DLD1 (cell line): Measurements from ENCODE around the gene TMEM132C.

Experiments used
- in situ Hi-C: cut with HindIII; loops from 2 replicates; pipeline ENCODE4 v1.10.0; 2017; ENCODE audit warnings: low sequenced_read_pairs

TMEM132C gene

GRCh38 chr12:128402486-128403243 lies 135.7 kb downstream of the TMEM132C start:
- in situ Hi-C loops = no loop called here

- in situ Hi-C loops = no loop called here
Measured at GRCh38 chr12:128408669-128409068, 141.7 kb downstream of the TMEM132C start.

- in situ Hi-C loops = no loop called here
Measured at GRCh38 chr12:128415036-128415560, 148.1 kb downstream of the TMEM132C start.

GRCh38 chr12:128418944-128419343 lies 152.0 kb downstream of the TMEM132C start:
- in situ Hi-C loops = no loop called here

GRCh38 chr12:128420163-128420562 lies 153.2 kb downstream of the TMEM132C start:
- in situ Hi-C loops = no loop called here

DNA sequence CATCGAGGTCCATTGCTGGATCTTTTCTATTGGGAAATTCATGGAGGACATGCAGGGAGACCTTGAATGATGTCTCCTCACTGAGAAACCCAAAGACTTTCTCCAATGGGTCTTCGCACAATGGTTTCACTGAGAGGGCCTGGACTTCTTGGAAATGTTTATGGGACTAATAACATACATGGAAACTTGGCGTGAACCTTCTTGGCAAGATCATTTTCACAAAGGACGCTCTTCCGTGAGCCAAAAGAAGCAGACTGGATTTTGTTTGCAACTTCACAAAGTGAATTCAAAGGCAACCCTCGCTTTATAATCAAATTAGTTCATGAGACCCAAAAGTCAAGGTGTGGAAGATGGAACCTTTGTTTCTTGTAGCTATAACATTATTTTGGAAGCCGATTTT lies 154.4 kb downstream of the TMEM132C start:
- in situ Hi-C loops = no loop called here

GRCh38 chr12:128423205-128423604 lies 156.2 kb downstream of the TMEM132C start:
- in situ Hi-C loops = no loop called here

GRCh38 chr12:128424931-128425431 lies 158.0 kb downstream of the TMEM132C start:
- in situ Hi-C loops = no loop called here

DNA sequence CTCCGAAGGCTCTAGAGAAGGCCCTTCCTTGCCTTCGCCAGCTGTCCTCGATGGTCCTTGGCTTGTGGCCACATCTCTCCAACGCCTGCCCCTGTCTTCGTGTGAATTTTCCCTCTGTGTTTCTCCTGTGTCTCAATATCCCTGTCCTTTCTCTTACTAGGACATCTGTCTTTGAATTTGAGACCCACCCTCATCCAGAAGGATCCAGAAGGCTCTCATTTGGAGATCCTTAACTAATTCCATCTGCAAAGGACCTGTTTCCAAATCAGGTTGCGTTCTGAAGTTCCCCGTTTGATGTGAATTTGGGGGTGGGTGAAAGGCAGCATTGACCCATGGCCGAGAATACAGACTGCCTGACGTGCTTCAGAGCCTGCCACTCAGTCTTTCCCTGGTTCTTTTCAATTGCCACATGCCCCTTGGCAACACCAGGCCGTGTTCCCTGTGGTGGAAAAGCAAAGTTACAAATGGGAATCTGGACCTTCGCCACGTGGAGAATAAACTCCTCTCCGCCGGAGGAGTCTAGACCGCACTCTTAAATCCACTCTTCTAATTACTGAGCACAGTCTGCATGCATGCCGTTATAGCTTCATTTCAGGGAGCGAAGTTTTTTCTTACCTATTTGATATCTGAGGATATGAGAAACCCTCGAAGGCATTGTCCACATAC lies 158.8 kb downstream of the TMEM132C start:
- in situ Hi-C loops = no loop called here

DNA sequence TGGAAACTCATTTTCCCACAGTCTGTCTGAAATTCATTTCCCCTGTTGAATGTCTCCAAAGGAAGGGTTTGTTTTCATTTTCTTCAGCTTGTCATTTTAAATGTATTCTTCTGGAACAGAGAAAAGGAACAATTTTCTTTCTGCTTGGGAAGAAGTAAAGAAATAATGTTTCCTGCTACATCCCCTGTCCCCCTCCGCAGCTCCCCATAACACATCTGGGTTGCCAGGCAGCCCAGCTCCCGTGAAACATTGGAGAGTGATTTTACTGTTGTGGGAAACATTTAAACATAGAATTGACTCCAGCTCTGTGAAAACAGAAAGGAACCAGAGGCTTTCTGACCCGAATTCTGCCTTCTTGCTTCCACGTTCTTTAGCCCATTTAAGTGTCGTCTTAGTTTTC lies 159.5 kb downstream of the TMEM132C start:
- in situ Hi-C loops = no loop called here

- in situ Hi-C loops = no loop called here
Measured at GRCh38 chr12:128439796-128440195, 172.8 kb downstream of the TMEM132C start.

DNA sequence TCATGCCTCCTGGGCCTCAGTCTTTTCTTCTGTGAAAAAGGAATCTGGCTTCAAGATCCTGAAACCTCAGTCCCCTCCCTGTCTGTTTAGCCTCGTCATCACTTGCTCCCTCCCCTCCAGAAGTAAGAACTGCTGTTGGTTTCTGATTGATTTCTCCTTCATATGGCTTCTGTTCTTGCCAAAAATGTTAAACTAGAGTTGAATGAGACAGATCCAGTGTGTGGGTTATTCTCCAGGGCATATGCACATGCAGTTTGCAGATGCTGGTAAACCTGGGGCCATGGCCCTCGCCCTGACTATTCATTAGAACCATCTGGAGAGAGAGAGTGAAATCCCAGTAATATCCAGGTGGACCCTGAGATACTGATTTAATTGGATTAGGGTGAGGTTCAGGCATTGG lies 175.1 kb downstream of the TMEM132C start:
- in situ Hi-C loops = no loop called here

DNA sequence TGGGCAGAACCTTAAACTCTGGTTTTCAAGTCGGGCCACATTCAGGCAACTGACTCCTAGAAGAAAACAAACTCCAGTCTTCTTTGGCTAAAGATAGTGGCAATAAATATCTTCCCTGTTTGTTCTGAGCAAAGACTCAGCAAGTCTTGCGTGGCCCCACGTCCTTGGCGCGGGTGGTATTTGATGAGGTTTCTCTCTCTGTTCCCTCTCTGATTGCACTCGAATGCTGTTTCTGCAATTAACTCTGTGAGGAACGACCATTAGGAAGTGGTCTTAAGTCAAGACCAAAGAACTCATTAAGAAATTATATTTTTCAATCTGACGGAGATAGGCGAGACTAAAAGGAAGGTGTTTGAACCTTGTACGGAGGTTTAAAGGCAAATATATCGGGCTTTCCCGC lies 177.6 kb downstream of the TMEM132C start:
- in situ Hi-C loops = no loop called here

DNA sequence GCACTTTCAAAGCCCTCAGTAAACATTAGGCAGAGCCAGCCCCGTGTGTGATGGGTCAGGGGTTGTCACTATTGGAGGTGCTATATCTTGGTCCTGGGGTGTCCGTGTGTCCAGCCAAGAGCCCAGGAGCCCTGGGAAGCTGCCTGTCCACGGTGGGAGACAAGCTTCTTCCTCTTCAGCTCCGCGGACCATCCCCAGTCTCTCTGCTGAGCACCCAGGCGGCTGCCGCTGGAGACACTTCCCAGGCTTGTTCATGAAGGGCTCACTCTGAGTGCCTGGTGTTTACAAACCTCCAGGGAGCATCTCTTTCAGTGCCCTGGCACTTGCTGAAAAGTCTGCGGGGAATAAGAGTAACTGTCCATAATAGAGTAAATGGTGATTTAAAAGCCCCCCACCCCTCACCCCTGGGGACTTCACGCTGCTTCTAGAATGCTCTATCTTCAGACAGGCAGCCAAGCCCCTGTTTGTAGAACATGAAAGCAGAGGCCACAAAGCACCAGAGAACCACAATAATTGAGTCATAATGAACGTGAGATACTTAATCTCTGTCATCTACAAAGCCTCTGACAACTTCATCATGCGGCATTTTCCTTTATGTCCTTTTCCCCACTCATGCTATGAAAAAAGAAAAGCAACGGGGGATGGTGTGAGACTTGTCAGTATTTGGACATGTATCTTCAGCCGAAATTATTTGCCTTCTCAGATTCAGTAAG lies 178.6 kb downstream of the TMEM132C start:
- in situ Hi-C loops = no loop called here

GRCh38 chr12:128449146-128449894 lies 182.3 kb downstream of the TMEM132C start:
- in situ Hi-C loops = no loop called here

GRCh38 chr12:128450810-128451209 lies 183.8 kb downstream of the TMEM132C start:
- in situ Hi-C loops = no loop called here

DNA sequence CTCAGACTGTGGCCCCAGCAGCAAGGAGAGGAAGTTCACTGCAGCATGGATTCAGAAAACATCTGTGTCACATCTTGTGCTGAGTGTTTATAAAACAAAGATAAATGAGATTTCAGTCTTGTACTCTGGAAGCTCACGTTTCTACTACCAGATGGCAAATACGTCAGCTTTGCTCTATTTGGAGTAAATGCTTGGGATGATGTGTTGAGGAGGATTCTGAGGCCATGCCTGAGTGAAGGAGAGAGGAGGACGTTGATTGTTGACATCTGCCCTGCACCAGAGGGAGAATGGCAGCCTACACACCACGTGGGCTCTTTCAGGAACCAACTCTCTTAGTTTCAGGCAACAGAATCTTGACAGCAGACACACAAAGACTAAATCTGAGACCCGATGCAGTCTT lies 188.9 kb downstream of the TMEM132C start:
- in situ Hi-C loops = no loop called here

GRCh38 chr12:128456922-128457321 lies 190.0 kb downstream of the TMEM132C start:
- in situ Hi-C loops = no loop called here

GRCh38 chr12:128458301-128458974 lies 191.5 kb downstream of the TMEM132C start:
- in situ Hi-C loops = no loop called here

DNA sequence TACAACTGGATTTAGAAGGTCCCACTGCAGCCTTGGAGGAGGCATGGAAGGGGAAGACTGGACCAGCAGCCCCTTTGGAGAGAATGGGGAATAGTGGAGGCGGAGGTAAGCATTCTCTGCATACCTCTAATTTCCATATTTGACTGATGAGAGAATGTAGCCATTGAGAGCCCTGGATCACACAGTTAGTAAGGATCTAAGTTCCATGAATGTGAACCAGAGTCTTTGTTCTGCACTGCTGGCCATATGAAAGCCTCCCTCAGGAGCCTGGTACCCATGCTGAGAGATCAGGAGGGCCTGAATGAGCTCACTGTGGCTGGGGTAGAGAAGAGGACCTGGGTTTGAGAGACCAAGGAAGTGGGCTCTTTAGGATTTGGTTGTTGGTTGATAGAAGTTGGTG lies 192.1 kb downstream of the TMEM132C start:
- in situ Hi-C loops = no loop called here
